ENCODE results near the gene LDLRAD3. TPM values are rescaled to one million over a fixed set of nuclear protein-coding genes. Genes with fewer than 3 reads are reported as not detected.

Gene LDLRAD3
- total RNA-seq, 1 experiment from 2014 or later = 19.0 TPM

DNA sequence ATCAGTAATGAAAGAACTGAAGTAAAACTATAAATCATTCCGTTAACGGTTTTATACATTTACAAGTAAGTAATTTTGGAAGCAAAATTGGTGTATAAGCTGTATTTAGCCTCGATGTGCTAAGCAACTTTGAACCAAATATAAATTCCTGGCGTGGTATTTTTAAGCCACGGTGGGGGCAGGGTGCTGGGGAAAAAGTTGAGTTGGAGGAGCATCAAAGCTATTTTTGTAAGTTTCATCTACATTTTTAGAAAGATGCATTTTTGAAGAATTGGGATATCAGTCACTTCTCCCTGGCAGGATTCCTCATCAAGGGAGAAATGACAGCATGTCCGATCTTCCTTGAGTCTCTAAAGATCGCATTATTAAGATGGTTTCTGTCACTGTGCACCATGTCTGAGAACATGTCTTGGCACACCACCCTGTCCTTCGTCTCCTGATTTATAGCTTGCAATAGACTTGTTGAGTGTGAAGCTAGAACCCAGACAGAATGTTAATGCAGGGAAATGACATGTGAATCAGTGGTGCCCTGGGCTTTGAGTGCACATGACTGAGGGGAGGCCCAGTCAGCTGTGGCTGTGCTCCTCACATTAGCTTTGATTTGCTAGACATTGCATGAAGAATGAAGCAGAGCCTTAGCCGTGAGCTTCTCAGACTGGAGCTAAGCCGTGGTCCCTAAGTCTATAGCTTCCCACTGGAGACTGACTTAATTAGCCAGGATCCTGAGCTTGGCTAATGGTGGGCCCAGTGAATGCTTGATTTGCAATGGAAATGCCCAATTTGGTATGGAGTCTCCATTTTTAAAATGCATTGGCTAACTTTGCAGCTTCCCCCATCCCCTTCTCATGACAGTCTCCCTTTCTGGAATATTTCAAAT lies 218.4 kb downstream of the LDLRAD3 start:
- Histone ChIP-seq H3K9me3 (ENCODE audit: control insufficient read depth in 1 of 2, insufficient read depth in 1 of 2, low read depth in 1 of 2, low read length in 2 of 2) (no peaks in the 10 kb centered on the region), H2AFZ (ENCODE audit: low read depth, low read length, poor library complexity, severe bottlenecking) (no peak overlapping the region), H3K27me3 (ENCODE audit: insufficient read depth, low read length) (no peaks in the 10 kb centered on the region), H3K4me3 (replicated peaks in 1 of 2; ENCODE audit: low read depth in 1 of 2, low read length in 2 of 2) (no peak overlapping the region), H3K4me1 (ENCODE audit: control insufficient read depth in 1 of 2, insufficient read depth in 2 of 2, low read length in 2 of 2) (no peaks in the 10 kb centered on the region), H3K9ac (ENCODE audit: low read length) (no peak overlapping the region), H3K79me2 (ENCODE audit: insufficient read depth, low read length) (no peaks in the 10 kb centered on the region), H3K27ac (ENCODE audit: low read depth, low read length) (no peak overlapping the region), H3K9me2 (ENCODE audit: insufficient read depth) (no peaks in the 10 kb centered on the region), H3K36me3 (ENCODE audit: control insufficient read depth in 1 of 2, insufficient read depth in 2 of 2, low read length in 2 of 2) (no peaks in the 10 kb centered on the region), H3K4me2 (ENCODE audit: low read length) (no peak overlapping the region), H4K20me1 (ENCODE audit: insufficient read depth) (no peaks in the 10 kb centered on the region)
- ChIA-PET POLR2A (no interaction called here), CTCF (no interaction called here), RAD21 (ENCODE audit: low non-redundant PET in 1 of 2, low total read pairs in 2 of 2, uncharacterized antibody in 2 of 2, unreplicated experiment in 2 of 2) (no interaction called here)
- ATAC-seq = no peak
- no peak for TF ChIP-seq RAD21 (IDR thresholded peaks at IDR 0.05; ENCODE audit: low read depth)
- DNase-seq (ENCODE audit: low read depth, low spot score) = no peak
- intact Hi-C loops (cut with micrococcal nuclease) = no loop called here
- BruUV-seq (replicated peaks) = no TSS peak

DNA sequence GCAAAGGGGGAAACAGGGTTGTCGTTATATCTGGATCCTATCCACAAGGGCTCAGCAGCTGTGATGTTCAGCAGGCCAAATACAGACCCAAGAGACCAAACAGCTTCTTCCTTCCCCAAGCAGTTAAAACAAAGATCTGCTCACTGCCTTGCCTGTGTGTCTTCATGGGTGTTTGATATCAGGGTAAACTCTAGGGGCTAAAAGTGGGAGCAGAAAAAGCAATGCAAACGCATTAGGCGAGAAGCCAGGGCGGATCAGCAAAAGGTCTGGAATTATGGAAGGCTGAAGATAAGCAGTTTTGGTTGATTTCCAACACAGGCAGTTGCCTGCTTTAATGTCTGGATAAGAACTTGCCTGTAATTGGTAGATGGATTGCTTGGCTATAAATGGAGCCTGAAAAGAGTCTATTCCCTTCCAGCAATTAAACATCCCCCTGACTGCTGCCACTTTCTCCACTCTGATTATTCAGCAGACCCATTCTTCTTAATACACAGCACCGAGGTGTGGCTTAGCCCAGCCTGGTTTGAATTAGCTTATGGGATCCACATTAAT lies 219.1 kb downstream of the LDLRAD3 start:
- no peaks in the 10 kb centered on the region for H3K9me3 ChIP-seq (ENCODE audit: control insufficient read depth in 1 of 2, insufficient read depth in 1 of 2, low read depth in 1 of 2, low read length in 2 of 2)
- no peak overlapping the region for H3K27ac ChIP-seq (ENCODE audit: low read depth, low read length)
- ChIA-PET POLR2A (no interaction called here), CTCF (no interaction called here), RAD21 (ENCODE audit: low non-redundant PET in 1 of 2, low total read pairs in 2 of 2, uncharacterized antibody in 2 of 2, unreplicated experiment in 2 of 2) (no interaction called here)
- H3K4me2 ChIP-seq (ENCODE audit: low read length) = no peak overlapping the region
- H3K4me3 ChIP-seq (replicated peaks in 1 of 2; ENCODE audit: low read depth in 1 of 2, low read length in 2 of 2) = no peak overlapping the region
- no peaks in the 10 kb centered on the region for H3K27me3 ChIP-seq (ENCODE audit: insufficient read depth, low read length)
- H2AFZ ChIP-seq (ENCODE audit: low read depth, low read length, poor library complexity, severe bottlenecking) = no peak overlapping the region
- H4K20me1 ChIP-seq (ENCODE audit: insufficient read depth) = no peaks in the 10 kb centered on the region
- no TSS peak for BruUV-seq (replicated peaks)
- H3K79me2 ChIP-seq (ENCODE audit: insufficient read depth, low read length) = no peaks in the 10 kb centered on the region
- TF ChIP-seq CBX3 (IDR thresholded peaks at IDR 0.05; ENCODE audit: low read depth) = no peak
- no peak for TF ChIP-seq SP1 (IDR thresholded peaks at IDR 0.05; ENCODE audit: low read depth)
- TF ChIP-seq ZNF274 (IDR thresholded peaks at IDR 0.05; ENCODE audit: low read depth, low read length) = no peak
- TF ChIP-seq, protein P1, sequence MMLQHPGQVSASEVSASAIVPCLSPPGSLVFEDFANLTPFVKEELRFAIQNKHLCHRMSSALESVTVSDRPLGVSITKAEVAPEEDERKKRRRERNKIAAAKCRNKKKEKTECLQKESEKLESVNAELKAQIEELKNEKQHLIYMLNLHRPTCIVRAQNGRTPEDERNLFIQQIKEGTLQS (IDR thresholded peaks at IDR 0.05) = no peak
- no peak for TF ChIP-seq POLR2A (IDR thresholded peaks at IDR 0.05; ENCODE audit: borderline replicate concordance, extremely low read depth, insufficient read depth, insufficient read length)
- no peak for TF ChIP-seq POLR2AphosphoS5 (IDR thresholded peaks at IDR 0.05; ENCODE audit: low read depth, low read length)
- TF ChIP-seq, protein P2, sequence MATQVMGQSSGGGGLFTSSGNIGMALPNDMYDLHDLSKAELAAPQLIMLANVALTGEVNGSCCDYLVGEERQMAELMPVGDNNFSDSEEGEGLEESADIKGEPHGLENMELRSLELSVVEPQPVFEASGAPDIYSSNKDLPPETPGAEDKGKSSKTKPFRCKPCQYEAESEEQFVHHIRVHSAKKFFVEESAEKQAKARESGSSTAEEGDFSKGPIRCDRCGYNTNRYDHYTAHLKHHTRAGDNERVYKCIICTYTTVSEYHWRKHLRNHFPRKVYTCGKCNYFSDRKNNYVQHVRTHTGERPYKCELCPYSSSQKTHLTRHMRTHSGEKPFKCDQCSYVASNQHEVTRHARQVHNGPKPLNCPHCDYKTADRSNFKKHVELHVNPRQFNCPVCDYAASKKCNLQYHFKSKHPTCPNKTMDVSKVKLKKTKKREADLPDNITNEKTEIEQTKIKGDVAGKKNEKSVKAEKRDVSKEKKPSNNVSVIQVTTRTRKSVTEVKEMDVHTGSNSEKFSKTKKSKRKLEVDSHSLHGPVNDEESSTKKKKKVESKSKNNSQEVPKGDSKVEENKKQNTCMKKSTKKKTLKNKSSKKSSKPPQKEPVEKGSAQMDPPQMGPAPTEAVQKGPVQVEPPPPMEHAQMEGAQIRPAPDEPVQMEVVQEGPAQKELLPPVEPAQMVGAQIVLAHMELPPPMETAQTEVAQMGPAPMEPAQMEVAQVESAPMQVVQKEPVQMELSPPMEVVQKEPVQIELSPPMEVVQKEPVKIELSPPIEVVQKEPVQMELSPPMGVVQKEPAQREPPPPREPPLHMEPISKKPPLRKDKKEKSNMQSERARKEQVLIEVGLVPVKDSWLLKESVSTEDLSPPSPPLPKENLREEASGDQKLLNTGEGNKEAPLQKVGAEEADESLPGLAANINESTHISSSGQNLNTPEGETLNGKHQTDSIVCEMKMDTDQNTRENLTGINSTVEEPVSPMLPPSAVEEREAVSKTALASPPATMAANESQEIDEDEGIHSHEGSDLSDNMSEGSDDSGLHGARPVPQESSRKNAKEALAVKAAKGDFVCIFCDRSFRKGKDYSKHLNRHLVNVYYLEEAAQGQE (IDR thresholded peaks at IDR 0.05; ENCODE audit: low read depth) = no peak
- intact Hi-C loops (cut with micrococcal nuclease) = no loop called here
- no peaks in the 10 kb centered on the region for H3K9me2 ChIP-seq (ENCODE audit: insufficient read depth)
- no peak overlapping the region for H3K9ac ChIP-seq (ENCODE audit: low read length)
- no peak for DNase-seq (ENCODE audit: low read depth, low spot score)
- no peaks in the 10 kb centered on the region for H3K4me1 ChIP-seq (ENCODE audit: control insufficient read depth in 1 of 2, insufficient read depth in 2 of 2, low read length in 2 of 2)
- no peak for ATAC-seq
- H3K36me3 ChIP-seq (ENCODE audit: control insufficient read depth in 1 of 2, insufficient read depth in 2 of 2, low read length in 2 of 2) = no peaks in the 10 kb centered on the region
